ENCODE results near the gene PPFIA1. TPM values are rescaled to one million over a fixed set of nuclear protein-coding genes. Genes with fewer than 3 reads are reported as not detected.

The PPFIA1 gene
- total RNA-seq, 1 donor from 2014 or later = 39.0 TPM

GRCh38 chr11:70353329-70353728 lies 82.8 kb downstream of the PPFIA1 start:
- intact Hi-C loops (cut with micrococcal nuclease) = no loop called here

- intact Hi-C loops (cut with micrococcal nuclease) = no loop called here
Observed at GRCh38 chr11:70353900-70354568, 83.5 kb downstream of the PPFIA1 start.

GRCh38 chr11:70354629-70355028 lies 84.1 kb downstream of the PPFIA1 start:
- intact Hi-C loops (cut with micrococcal nuclease) = no loop called here

GRCh38 chr11:70358753-70359152 lies 88.3 kb downstream of the PPFIA1 start:
- intact Hi-C loops (cut with micrococcal nuclease) = no loop called here

- intact Hi-C loops (cut with micrococcal nuclease) = no loop called here
Observed at GRCh38 chr11:70359451-70360205, 89.1 kb downstream of the PPFIA1 start.

GRCh38 chr11:70360211-70360610 lies 89.7 kb downstream of the PPFIA1 start:
- intact Hi-C loops (cut with micrococcal nuclease) = no loop called here

- intact Hi-C loops (cut with micrococcal nuclease) = loop anchor here (2.0 kb wide), 1 partner anchor 35 kb away; the partner anchor contains the start of gene CTTN
Observed at GRCh38 chr11:70364178-70364577, 93.7 kb downstream of the PPFIA1 start.

- intact Hi-C loops (cut with micrococcal nuclease) = loop anchor here (2.0 kb wide), 1 partner anchor 34 kb away; the partner anchor contains the start of gene CTTN
Observed at GRCh38 chr11:70364745-70365543, 94.5 kb downstream of the PPFIA1 start.

GRCh38 chr11:70365544-70365927 lies 95.0 kb downstream of the PPFIA1 start:
- intact Hi-C loops (cut with micrococcal nuclease) = loop anchor here (2.0 kb wide), 1 partner anchor 33 kb away; the partner anchor contains the start of gene CTTN

- intact Hi-C loops (cut with micrococcal nuclease) = no loop called here
Observed at GRCh38 chr11:70367071-70367470, 96.6 kb downstream of the PPFIA1 start.

GRCh38 chr11:70368961-70369360 lies 98.5 kb downstream of the PPFIA1 start:
- intact Hi-C loops (cut with micrococcal nuclease) = no loop called here

- intact Hi-C loops (cut with micrococcal nuclease) = no loop called here
Observed at GRCh38 chr11:70371241-70371640, 100.8 kb downstream of the PPFIA1 start.

GRCh38 chr11:70372076-70372475 lies 101.6 kb downstream of the PPFIA1 start:
- intact Hi-C loops (cut with micrococcal nuclease) = no loop called here

GRCh38 chr11:70376621-70377020 lies 106.1 kb downstream of the PPFIA1 start:
- intact Hi-C loops (cut with micrococcal nuclease) = no loop called here

- intact Hi-C loops (cut with micrococcal nuclease) = no loop called here
Observed at GRCh38 chr11:70377645-70378044, 107.2 kb downstream of the PPFIA1 start.

- intact Hi-C loops (cut with micrococcal nuclease) = no loop called here
Observed at GRCh38 chr11:70378506-70379134, 108.1 kb downstream of the PPFIA1 start.

GRCh38 chr11:70381350-70381749 lies 110.9 kb downstream of the PPFIA1 start:
- intact Hi-C loops (cut with micrococcal nuclease) = no loop called here

- intact Hi-C loops (cut with micrococcal nuclease) = no loop called here
Observed at GRCh38 chr11:70381872-70382861, 111.7 kb downstream of the PPFIA1 start.

- intact Hi-C loops (cut with micrococcal nuclease) = no loop called here
Observed at GRCh38 chr11:70383664-70384565, 113.4 kb downstream of the PPFIA1 start.
